HepG2 (cell line): ENCODE results near the gene INO80E. TPM values are rescaled to one million over a fixed set of nuclear protein-coding genes. Genes with fewer than 3 reads are reported as not detected.

Experiments used
- ARID2 ChIP-seq: sonication (generic); formaldehyde crosslinking; IDR thresholded peaks from 2 replicates; pipeline ENCODE4 v1.8.1; 2022; ENCODE audit warnings: mild to moderate bottlenecking, missing genetic modification reagents, borderline replicate concordance
- BRF2 ChIP-seq: sonication (generic); formaldehyde crosslinking; IDR thresholded peaks from 2 replicates; pipeline ENCODE4 v1.8.1; 2022; ENCODE audit warnings: mild to moderate bottlenecking, missing genetic modification reagents
- CBX1 ChIP-seq: IDR thresholded peaks from one replicate; pipeline ENCODE4 v1.6.1; 2016; ENCODE audit warnings: antibody characterized with exemption, low read depth
- ELF4 ChIP-seq: sonication (generic); formaldehyde crosslinking; IDR thresholded peaks from 2 replicates; pipeline ENCODE4 v1.5.0; 2020; ENCODE audit warnings: missing genetic modification reagents, mild to moderate bottlenecking, moderate library complexity, borderline replicate concordance
- FOXK1 ChIP-seq: sonication (generic); formaldehyde crosslinking; IDR thresholded peaks from 2 replicates; pipeline ENCODE4 v1.4.0; 2020; ENCODE audit warnings: low read depth, missing genetic modification reagents, borderline replicate concordance
- POLR2AphosphoS5 ChIP-seq: IDR thresholded peaks from 2 replicates; pipeline ENCODE4 v1.6.1; 2012; ENCODE audit warnings: low read depth, low read length
- SYNCRIP ChIP-seq: fragments of 200-400 bp; formaldehyde crosslinking; IDR thresholded peaks from 2 replicates; pipeline ENCODE4 v1.6.1; 2018; ENCODE audit warnings: mild to moderate bottlenecking, low read depth, low read length; ENCODE audit not compliant: insufficient read depth
- TCF12 ChIP-seq, 2 experiments: fragments of 450-650 bp in 1 of 2; sonication (generic) in 1 of 2; formaldehyde crosslinking in 1 of 2; IDR thresholded peaks; 2 replicates each; pipeline versions ENCODE4 v1.6.1 to v1.8.0; 2017 to 2022; ENCODE audit warnings: antibody characterized with exemption in 1 of 2, mild to moderate bottlenecking in 1 of 2, missing genetic modification reagents in 1 of 2, moderate library complexity in 1 of 2
- ZIK1 ChIP-seq: sonication (generic); formaldehyde crosslinking; IDR thresholded peaks from 2 replicates; pipeline ENCODE4 v1.5.0; 2020; ENCODE audit warnings: mild to moderate bottlenecking, low read depth, missing genetic modification reagents, borderline replicate concordance
- ZNF432 ChIP-seq: sonication (generic); formaldehyde crosslinking; IDR thresholded peaks from 2 replicates; pipeline ENCODE4 v1.5.0; 2020; ENCODE audit warnings: missing genetic modification reagents, mild to moderate bottlenecking, borderline replicate concordance
- ZNF615 ChIP-seq: sonication (generic); formaldehyde crosslinking; IDR thresholded peaks from 2 replicates; pipeline ENCODE4 v1.5.0; 2020; ENCODE audit warnings: mild to moderate bottlenecking, missing genetic modification reagents, borderline replicate concordance
- ZNF816 ChIP-seq: sonication (generic); formaldehyde crosslinking; IDR thresholded peaks from 2 replicates; pipeline ENCODE4 v1.8.0; 2022; ENCODE audit warnings: missing genetic modification reagents, mild to moderate bottlenecking, borderline replicate concordance
- ZNF841 ChIP-seq: sonication (generic); formaldehyde crosslinking; IDR thresholded peaks from 2 replicates; pipeline ENCODE4 v1.8.1; 2023; ENCODE audit warnings: missing genetic modification reagents, borderline replicate concordance
- polyA plus RNA-seq, 8 experiments: library from polyadenylated mRNA; depleted of rRNA in 3 of 8; stranded (reverse) in 7 of 8; unstranded in 1 of 8; fragments of >200 nt; fragmentation: Illumina TruSeq in 4 of 8; extraction: Trizol in 4 of 8; gene quantifications; 2 replicates each; pipeline versions ENCODE4 v1.2.1 to v1.2.3, GENCODE V29; 2011 to 2016; ENCODE audit warnings: low read depth in 4 of 8, missing spikeins in 1 of 8, mixed read lengths in 1 of 8; ENCODE audit not compliant: insufficient read depth in 1 of 8
- total RNA-seq, 5 experiments: library from RNA; depleted of rRNA; stranded (reverse); fragments of >200 nt; fragmentation: Illumina TruSeq; extraction: Trizol; gene quantifications; 2 replicates each; pipeline ENCODE4 v1.2.3, GENCODE V29; 2016; ENCODE audit warnings: low read depth in 1 of 5
- TF ChIP-seq, protein P1 (sequence below): sonication (generic); formaldehyde crosslinking; IDR thresholded peaks from 2 replicates; pipeline ENCODE4 v1.4.0; 2020; ENCODE audit warnings: missing genetic modification reagents
- TF ChIP-seq, protein P2 (sequence below): IDR thresholded peaks from 2 replicates; pipeline ENCODE4 v1.6.1; 2016; ENCODE audit warnings: missing compliant biosample characterization, missing genetic modification reagents, borderline replicate concordance
- TF ChIP-seq, protein P3 (sequence below): sonication (generic); formaldehyde crosslinking; IDR thresholded peaks from 2 replicates; pipeline ENCODE4 v1.5.1; 2020; ENCODE audit warnings: missing genetic modification reagents, mild to moderate bottlenecking, borderline replicate concordance

Gene INO80E
- total and polyA plus RNA-seq, 2 of the 13 experiments (the other 11 are each of a cell fraction or from before 2014, with no cell fraction given): 25.8 to 45.6 TPM

GRCh38 chr16:29961479-29962343, 34.3 kb upstream of the INO80E start, which contains the start of gene TMEM219 (continued):
- TF ChIP-seq ZIK1 (peak; percentile 79; the same call in 1 of the 2 replicates), ELF4 (CRISPR knock-in tag) (peak; percentile 65; the same call in 1 of the 2 replicates), ZNF841 (CRISPR knock-in tag) (no peak), CBX1 (peak; percentile 90), BRF2 (CRISPR knock-in tag) (0 out of 2 replicates have a peak, but pooled peaks have one; percentile 23), ZNF432 (CRISPR knock-in tag) (peak; percentile 78; the same call in 1 of the 2 replicates), ZNF615 (CRISPR knock-in tag) (no peak), SYNCRIP (no peak), POLR2AphosphoS5 (peak; percentile 92), FOXK1 (no peak; the same call in 1 of the 2 replicates), ARID2 (peak; percentile 82; the same call in 1 of the 2 replicates), ZNF816 (CRISPR knock-in tag) (peak; percentile 93; the same call in 1 of the 2 replicates), TCF12 (IDR thresholded peaks at IDR 0.05) (no peak), TCF12 (CRISPR knock-in tag; IDR thresholded peaks at IDR 0.05) (no peak)
- TF ChIP-seq, protein P1, sequence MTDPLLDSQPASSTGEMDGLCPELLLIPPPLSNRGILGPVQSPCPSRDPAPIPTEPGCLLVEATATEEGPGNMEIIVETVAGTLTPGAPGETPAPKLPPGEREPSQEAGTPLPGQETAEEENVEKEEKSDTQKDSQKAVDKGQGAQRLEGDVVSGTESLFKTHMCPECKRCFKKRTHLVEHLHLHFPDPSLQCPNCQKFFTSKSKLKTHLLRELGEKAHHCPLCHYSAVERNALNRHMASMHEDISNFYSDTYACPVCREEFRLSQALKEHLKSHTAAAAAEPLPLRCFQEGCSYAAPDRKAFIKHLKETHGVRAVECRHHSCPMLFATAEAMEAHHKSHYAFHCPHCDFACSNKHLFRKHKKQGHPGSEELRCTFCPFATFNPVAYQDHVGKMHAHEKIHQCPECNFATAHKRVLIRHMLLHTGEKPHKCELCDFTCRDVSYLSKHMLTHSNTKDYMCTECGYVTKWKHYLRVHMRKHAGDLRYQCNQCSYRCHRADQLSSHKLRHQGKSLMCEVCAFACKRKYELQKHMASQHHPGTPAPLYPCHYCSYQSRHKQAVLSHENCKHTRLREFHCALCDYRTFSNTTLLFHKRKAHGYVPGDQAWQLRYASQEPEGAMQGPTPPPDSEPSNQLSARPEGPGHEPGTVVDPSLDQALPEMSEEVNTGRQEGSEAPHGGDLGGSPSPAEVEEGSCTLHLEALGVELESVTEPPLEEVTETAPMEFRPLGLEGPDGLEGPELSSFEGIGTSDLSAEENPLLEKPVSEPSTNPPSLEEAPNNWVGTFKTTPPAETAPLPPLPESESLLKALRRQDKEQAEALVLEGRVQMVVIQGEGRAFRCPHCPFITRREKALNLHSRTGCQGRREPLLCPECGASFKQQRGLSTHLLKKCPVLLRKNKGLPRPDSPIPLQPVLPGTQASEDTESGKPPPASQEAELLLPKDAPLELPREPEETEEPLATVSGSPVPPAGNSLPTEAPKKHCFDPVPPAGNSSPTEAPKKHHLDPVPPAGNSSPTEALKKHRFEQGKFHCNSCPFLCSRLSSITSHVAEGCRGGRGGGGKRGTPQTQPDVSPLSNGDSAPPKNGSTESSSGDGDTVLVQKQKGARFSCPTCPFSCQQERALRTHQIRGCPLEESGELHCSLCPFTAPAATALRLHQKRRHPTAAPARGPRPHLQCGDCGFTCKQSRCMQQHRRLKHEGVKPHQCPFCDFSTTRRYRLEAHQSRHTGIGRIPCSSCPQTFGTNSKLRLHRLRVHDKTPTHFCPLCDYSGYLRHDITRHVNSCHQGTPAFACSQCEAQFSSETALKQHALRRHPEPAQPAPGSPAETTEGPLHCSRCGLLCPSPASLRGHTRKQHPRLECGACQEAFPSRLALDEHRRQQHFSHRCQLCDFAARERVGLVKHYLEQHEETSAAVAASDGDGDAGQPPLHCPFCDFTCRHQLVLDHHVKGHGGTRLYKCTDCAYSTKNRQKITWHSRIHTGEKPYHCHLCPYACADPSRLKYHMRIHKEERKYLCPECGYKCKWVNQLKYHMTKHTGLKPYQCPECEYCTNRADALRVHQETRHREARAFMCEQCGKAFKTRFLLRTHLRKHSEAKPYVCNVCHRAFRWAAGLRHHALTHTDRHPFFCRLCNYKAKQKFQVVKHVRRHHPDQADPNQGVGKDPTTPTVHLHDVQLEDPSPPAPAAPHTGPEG (CRISPR knock-in tag): no peak; the same call in 1 of the 2 replicates
- TF ChIP-seq, protein P2, sequence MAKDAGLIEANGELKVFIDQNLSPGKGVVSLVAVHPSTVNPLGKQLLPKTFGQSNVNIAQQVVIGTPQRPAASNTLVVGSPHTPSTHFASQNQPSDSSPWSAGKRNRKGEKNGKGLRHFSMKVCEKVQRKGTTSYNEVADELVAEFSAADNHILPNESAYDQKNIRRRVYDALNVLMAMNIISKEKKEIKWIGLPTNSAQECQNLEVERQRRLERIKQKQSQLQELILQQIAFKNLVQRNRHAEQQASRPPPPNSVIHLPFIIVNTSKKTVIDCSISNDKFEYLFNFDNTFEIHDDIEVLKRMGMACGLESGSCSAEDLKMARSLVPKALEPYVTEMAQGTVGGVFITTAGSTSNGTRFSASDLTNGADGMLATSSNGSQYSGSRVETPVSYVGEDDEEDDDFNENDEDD (CRISPR knock-in tag): peak; percentile 85
- TF ChIP-seq, protein P3, sequence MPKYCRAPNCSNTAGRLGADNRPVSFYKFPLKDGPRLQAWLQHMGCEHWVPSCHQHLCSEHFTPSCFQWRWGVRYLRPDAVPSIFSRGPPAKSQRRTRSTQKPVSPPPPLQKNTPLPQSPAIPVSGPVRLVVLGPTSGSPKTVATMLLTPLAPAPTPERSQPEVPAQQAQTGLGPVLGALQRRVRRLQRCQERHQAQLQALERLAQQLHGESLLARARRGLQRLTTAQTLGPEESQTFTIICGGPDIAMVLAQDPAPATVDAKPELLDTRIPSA (CRISPR knock-in tag): no peak
